HepG2 (cell line): ENCODE measurements around the gene CEACAM21.

Source experiments
- CCAR2 ChIP-seq: fragments of 200-400 bp; formaldehyde crosslinking; optimal IDR thresholded peaks from 2 replicates; pipeline ENCODE3; 2018; ENCODE audit warnings: low read depth, mild to moderate bottlenecking, low read length, moderate library complexity
- HBP1 ChIP-seq: IDR thresholded peaks from 2 replicates; pipeline ENCODE4 v1.6.1; 2016; ENCODE audit warnings: low read depth, control low read depth
- MAFK ChIP-seq, 2 experiments: IDR thresholded peaks in 1 of 2; conservative IDR thresholded peaks in 1 of 2; 2 replicates each; pipeline ENCODE4 v1.6.1; 2011; ENCODE audit warnings: improper control_type of control experiment in 2 of 2, low read length in 2 of 2
- SP2 ChIP-seq: sonication (generic); formaldehyde crosslinking; IDR thresholded peaks from 2 replicates; pipeline ENCODE4 v1.5.1; 2020; ENCODE audit warnings: mild to moderate bottlenecking, missing genetic modification reagents
- YEATS4 ChIP-seq: sonication (generic); formaldehyde crosslinking; IDR thresholded peaks from 2 replicates; pipeline ENCODE4 v1.4.0; 2020; ENCODE audit warnings: missing genetic modification reagents, borderline replicate concordance
- ZGPAT ChIP-seq: IDR thresholded peaks from 2 replicates; pipeline ENCODE4 v1.6.1; 2016; ENCODE audit warnings: mild to moderate bottlenecking
- ZNF138 ChIP-seq: sonication (generic); formaldehyde crosslinking; IDR thresholded peaks from 2 replicates; pipeline ENCODE4 v1.5.0; 2020; ENCODE audit warnings: mild to moderate bottlenecking, low read depth, missing genetic modification reagents
- TF ChIP-seq, protein P1 (sequence below): sonication (generic); formaldehyde crosslinking; IDR thresholded peaks from 2 replicates; pipeline ENCODE4 v1.5.1; 2020; ENCODE audit warnings: mild to moderate bottlenecking, missing genetic modification reagents, moderate library complexity

GRCh38 chr19:41551711-41552110 is 24.3 kb upstream of the CEACAM21 start:
- TF ChIP-seq YEATS4 (CRISPR knock-in tag) (no peak), ZNF138 (CRISPR knock-in tag) (no peak), HBP1 (CRISPR knock-in tag) (no peak), ZGPAT (CRISPR knock-in tag) (no peak), SP2 (CRISPR knock-in tag) (no peak), CCAR2 (no peak), MAFK (conservative IDR thresholded peaks at IDR 0.05 in 1 of 2, IDR thresholded peaks at IDR 0.05 in 1 of 2; ENCODE audit: low read length in 2 of 2) (no peak)
- TF ChIP-seq, protein P1, sequence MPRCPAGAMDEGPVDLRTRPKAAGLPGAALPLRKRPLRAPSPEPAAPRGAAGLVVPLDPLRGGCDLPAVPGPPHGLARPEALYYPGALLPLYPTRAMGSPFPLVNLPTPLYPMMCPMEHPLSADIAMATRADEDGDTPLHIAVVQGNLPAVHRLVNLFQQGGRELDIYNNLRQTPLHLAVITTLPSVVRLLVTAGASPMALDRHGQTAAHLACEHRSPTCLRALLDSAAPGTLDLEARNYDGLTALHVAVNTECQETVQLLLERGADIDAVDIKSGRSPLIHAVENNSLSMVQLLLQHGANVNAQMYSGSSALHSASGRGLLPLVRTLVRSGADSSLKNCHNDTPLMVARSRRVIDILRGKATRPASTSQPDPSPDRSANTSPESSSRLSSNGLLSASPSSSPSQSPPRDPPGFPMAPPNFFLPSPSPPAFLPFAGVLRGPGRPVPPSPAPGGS: no peak
